Spleen (tissue), 11 donors: ENCODE data around the gene DONSON. TPM values are rescaled to one million over a fixed set of nuclear protein-coding genes. Genes with fewer than 3 reads are reported as not detected.

Source experiments
- DNase-seq: peaks from one replicate; pipeline ENCODE4 v3.0.0-alpha.2; 2020
- H3K27ac ChIP-seq, 8 donors: fragments of 200-600 bp; sonication (generic) in 7 of 8; 1 replicate in 4 of 8; 2 replicates in 4 of 8; pipeline versions ENCODE4 v1.5.0 to v1.8.0; 2016 to 2021; ENCODE audit warnings: inconsistent platforms in 4 of 8, mild to moderate bottlenecking in 4 of 8, moderate library complexity in 1 of 8
- H3K27me3 ChIP-seq, 7 donors: fragments of 200-600 bp; sonication (generic) in 6 of 7; replicated peaks in 1 of 7; 1 replicate in 4 of 7; 2 replicates in 3 of 7; pipeline versions ENCODE4 v1.5.0 to v1.8.0; 2016 to 2021; ENCODE audit warnings: inconsistent platforms in 3 of 7, mild to moderate bottlenecking in 1 of 7
- H3K36me3 ChIP-seq, 6 donors: fragments of 200-600 bp; sonication (generic) in 5 of 6; 1 replicate in 4 of 6; 2 replicates in 2 of 6; pipeline versions ENCODE4 v1.5.0 to v1.8.0; 2016 to 2021; ENCODE audit warnings: inconsistent platforms in 2 of 6
- H3K4me1 ChIP-seq, 6 donors: fragments of 200-600 bp; sonication (generic) in 5 of 6; 1 replicate in 3 of 6; 2 replicates in 3 of 6; pipeline versions ENCODE4 v1.5.0 to v1.8.0; 2016 to 2021; ENCODE audit warnings: inconsistent platforms in 3 of 6
- H3K4me3 ChIP-seq, 8 donors: fragments of 200-600 bp; sonication (generic) in 7 of 8; 1 replicate in 4 of 8; 2 replicates in 4 of 8; pipeline versions ENCODE4 v1.5.0 to v1.8.0; 2016 to 2021; ENCODE audit warnings: inconsistent platforms in 4 of 8, mild to moderate bottlenecking in 4 of 8, moderate library complexity in 2 of 8
- H3K9me3 ChIP-seq, 8 donors: fragments of 200-600 bp; sonication (generic) in 7 of 8; 1 replicate in 4 of 8; 2 replicates in 4 of 8; pipeline versions ENCODE4 v1.5.0 to v1.8.0; 2016 to 2021; ENCODE audit warnings: inconsistent platforms in 4 of 8
- POLR2A ChIP-seq, 3 donors: fragments of 450-650 bp; IDR thresholded peaks; one replicate each; pipeline ENCODE4 v1.5.1; 2017; ENCODE audit warnings: antibody characterized with exemption in 3 of 3, mild to moderate bottlenecking in 1 of 3
- POLR2AphosphoS5 ChIP-seq, 3 donors: sonication (generic); formaldehyde crosslinking; IDR thresholded peaks; one replicate each; pipeline ENCODE4 v1.5.1; 2017; ENCODE audit warnings: antibody characterized with exemption in 3 of 3
- WGBS, 5 donors: extraction: QIAGEN DNeasy Blood & Tissue Kit in 3 of 5; methylation state at CpG; one replicate each; pipeline versions ENCODE4 v1.1.5 to v1.1.7; 2013 to 2018; 5-methylcytosine and 5-hydroxymethylcytosine counted together
- intact Hi-C: fragments of 100-400 bp; cut with DNase I; formaldehyde crosslinking; loops from one replicate; pipeline ENCODE4 v1.15.0; 2023; ENCODE audit warnings: low total_unique reads
- polyA plus RNA-seq, 3 donors: library from polyadenylated mRNA; stranded (reverse); fragments of 200-250 nt; gene quantifications; one replicate each; pipeline ENCODE4 v1.2.1, GENCODE V29; 2013
- total RNA-seq, 7 donors: library from RNA; depleted of rRNA in 3 of 7; stranded (reverse); fragments of >200 nt in 3 of 7; fragmentation: NEBNext Ultra II Directional in 4 of 7; extraction: Animal tissue kit (Norgen Biotek cat#: 25700) in 4 of 7; gene quantifications; one replicate each; pipeline versions ENCODE4 v1.1.0 to v1.2.1, GENCODE V29; 2016 to 2021
- TF ChIP-seq, protein P1 (sequence below), 11 experiments: fragments of 200-600 bp in 7 of 11; fragments of 450-650 bp in 4 of 11; sonication (generic) in 4 of 11; IDR thresholded peaks in 8 of 11; conservative IDR thresholded peaks in 3 of 11; 1 replicate in 7 of 11; 2 replicates in 4 of 11; pipeline versions ENCODE4 v1.4.0 to v1.8.0; 2016 to 2021; ENCODE audit warnings: antibody characterized with exemption in 11 of 11, inconsistent platforms in 4 of 11, mild to moderate bottlenecking in 1 of 11
- donor health status: healthy with polysubstance abuse.
- donor health status: DM: no; HTN: no; CAD: no; lungs with moderate emphysema.
- donor health status: DM: no; HTN: no; CAD: no.
- donor health status: Bipolar disorder and iron deficiency.
- donor health status: healthy.
- donor health status: DM: no; HTN: no; CAD: no.
- donor health status: DM: yes; HTN: yes; CAD: no.

DONSON gene
- total and polyA plus RNA-seq, 10 donors: 5.8 to 13.5 (median 7.3) TPM

GRCh38 chr21:33543505-33544129, 44.9 kb downstream of the DONSON start:
- peak; percentile 94 for DNase-seq
- no peaks in the 10 kb centered on the region for H3K9me3 ChIP-seq
- peaks cover 14 to 80% (median 65%) of the 10 kb centered on the region in 6 donors for H3K4me1 ChIP-seq
- intact Hi-C loops: no loop called here
- peak overlapping the region; percentile 67 to 90 (median 83) for H3K4me3 ChIP-seq
- WGBS, 5 donors: 0 to 1% (median 0%) methylated on average over 26 of the region's 26 CpGs
- H3K27me3 ChIP-seq: no peaks in the 10 kb centered on the region
- TF ChIP-seq POLR2A (IDR thresholded peaks at IDR 0.05) (no peak), POLR2AphosphoS5 (IDR thresholded peaks at IDR 0.05) (no peak)
- TF ChIP-seq, protein P1, sequence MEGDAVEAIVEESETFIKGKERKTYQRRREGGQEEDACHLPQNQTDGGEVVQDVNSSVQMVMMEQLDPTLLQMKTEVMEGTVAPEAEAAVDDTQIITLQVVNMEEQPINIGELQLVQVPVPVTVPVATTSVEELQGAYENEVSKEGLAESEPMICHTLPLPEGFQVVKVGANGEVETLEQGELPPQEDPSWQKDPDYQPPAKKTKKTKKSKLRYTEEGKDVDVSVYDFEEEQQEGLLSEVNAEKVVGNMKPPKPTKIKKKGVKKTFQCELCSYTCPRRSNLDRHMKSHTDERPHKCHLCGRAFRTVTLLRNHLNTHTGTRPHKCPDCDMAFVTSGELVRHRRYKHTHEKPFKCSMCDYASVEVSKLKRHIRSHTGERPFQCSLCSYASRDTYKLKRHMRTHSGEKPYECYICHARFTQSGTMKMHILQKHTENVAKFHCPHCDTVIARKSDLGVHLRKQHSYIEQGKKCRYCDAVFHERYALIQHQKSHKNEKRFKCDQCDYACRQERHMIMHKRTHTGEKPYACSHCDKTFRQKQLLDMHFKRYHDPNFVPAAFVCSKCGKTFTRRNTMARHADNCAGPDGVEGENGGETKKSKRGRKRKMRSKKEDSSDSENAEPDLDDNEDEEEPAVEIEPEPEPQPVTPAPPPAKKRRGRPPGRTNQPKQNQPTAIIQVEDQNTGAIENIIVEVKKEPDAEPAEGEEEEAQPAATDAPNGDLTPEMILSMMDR (IDR thresholded peaks at IDR 0.05 in 8 of 11, conservative IDR thresholded peaks at IDR 0.05 in 3 of 11): no peak
- H3K36me3 ChIP-seq: peaks cover 0 to 36% (median 27%) of the 10 kb centered on the region in 6 donors
- H3K27ac ChIP-seq: peak overlapping the region; percentile 96 to 99 (median 98)

GRCh38 chr21:33542640-33543504, 45.6 kb downstream of the DONSON start, which contains the start of gene SON:
Gene SON (plus strand): TSS chr21:33543038. CDS start chr21:33543093, 55 bp downstream.
- Histone ChIP-seq H3K27me3 (no peaks in the 10 kb centered on the region), H3K36me3 (peaks cover 0 to 36% (median 28%) of the 10 kb centered on the region in 6 donors), H3K27ac (peak within 1 kb of the TSS; percentile 96 to 99 (median 98)), H3K4me3 (peak within 1 kb of the TSS; percentile 67 to 90 (median 83)), H3K4me1 (peaks cover 14 to 72% (median 58%) of the 10 kb centered on the region in 6 donors), H3K9me3 (no peaks in the 10 kb centered on the region)
- WGBS, 5 donors: 0% methylated on average over 45 to 56 of the region's 57 CpGs
- intact Hi-C loops: no loop called here
- TF ChIP-seq, protein P1 (IDR thresholded peaks at IDR 0.05 in 8 of 11, conservative IDR thresholded peaks at IDR 0.05 in 3 of 11): peak in 1 of 11 experiments; percentile 39
- TF ChIP-seq POLR2A (IDR thresholded peaks at IDR 0.05) (peak; percentile 81 to 92 (median 88)), POLR2AphosphoS5 (IDR thresholded peaks at IDR 0.05) (peak; percentile 97 to 98 (median 98))
- peak; percentile 99 for DNase-seq

DNA sequence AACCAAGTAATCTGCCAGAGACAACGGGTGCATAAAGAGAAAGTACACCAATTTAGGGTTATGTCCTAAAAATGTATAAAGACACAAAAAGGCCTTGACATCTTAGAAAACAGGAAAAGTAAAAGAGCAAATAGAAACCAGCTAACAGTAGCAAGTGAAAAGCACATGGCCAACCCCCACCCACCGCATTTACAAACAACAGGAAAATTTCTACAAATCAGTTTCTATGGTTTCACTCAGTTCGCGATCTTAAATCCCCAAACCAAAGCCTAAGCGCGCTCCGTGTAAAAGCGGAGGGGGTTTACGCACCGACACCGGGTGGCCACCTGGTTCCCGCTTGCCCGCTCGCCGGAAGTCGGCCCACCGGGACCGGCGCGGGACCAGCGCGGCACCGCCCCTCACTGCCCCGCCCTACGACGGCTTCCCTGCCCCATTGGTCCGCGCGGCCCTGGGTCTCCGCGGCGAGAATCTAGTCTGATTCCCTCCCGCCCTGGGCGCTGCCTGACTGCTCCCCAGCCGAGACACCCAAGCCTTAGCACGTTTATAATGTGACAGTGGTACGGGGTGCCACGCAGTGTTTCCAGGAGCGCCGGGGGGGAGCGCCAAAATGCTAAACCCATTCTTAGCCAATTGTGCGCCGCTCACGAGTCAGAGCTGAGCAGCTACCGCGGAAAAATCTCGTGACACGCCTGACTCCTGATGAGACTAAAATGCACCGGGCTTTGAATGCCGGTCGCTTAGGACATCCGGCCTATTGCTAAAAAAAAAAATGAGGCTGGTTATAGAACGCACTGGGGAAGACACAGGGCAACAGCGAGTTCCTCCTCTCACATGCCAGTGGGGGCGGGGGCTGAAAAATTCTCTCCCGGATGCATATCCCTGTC, 46.5 kb downstream of the DONSON start, which contains the start of gene GART:
Gene GART, minus strand, starts transcription at position 362 of the 884 bp plus-strand sequence. CDS start 2,802 bp downstream, outside the sequence.
- DNase-seq: peak; percentile 96
- intact Hi-C loops: no loop called here
- TF ChIP-seq, protein P1 (IDR thresholded peaks at IDR 0.05 in 8 of 11, conservative IDR thresholded peaks at IDR 0.05 in 3 of 11): no peak
- peak; percentile 89 to 94 (median 91) for TF ChIP-seq POLR2AphosphoS5 (IDR thresholded peaks at IDR 0.05)
- peak in 1 of 3 donors; percentile 53 for TF ChIP-seq POLR2A (IDR thresholded peaks at IDR 0.05)
- peaks cover 14 to 64% (median 54%) of the 10 kb centered on the region in 6 donors for H3K4me1 ChIP-seq
- WGBS, 5 donors: 0% methylated on average over 39 to 56 of the region's 56 CpGs
- peaks cover 0 to 36% (median 28%) of the 10 kb centered on the region in 6 donors for H3K36me3 ChIP-seq
- H3K27ac ChIP-seq: peak within 1 kb of the TSS; percentile 96 to 99 (median 98)
- no peaks in the 10 kb centered on the region for H3K27me3 ChIP-seq
- H3K9me3 ChIP-seq: no peaks in the 10 kb centered on the region
- peak within 1 kb of the TSS; percentile 67 to 90 (median 83) for H3K4me3 ChIP-seq
